Endodermal cell (in vitro differentiated cells): ENCODE measurements around the gene BOC. TPM values are rescaled to one million over a fixed set of nuclear protein-coding genes. Genes with fewer than 3 reads are reported as not detected.

Source experiments
- DNase-seq: peaks from one replicate; pipeline ENCODE4 v3.0.0-alpha.2; 2017
- H3K27ac ChIP-seq: 2 replicates; pipeline ENCODE4 v1.5.1; 2013; ENCODE audit warnings: mild to moderate bottlenecking, low read depth, low read length, moderate library complexity
- H3K27me3 ChIP-seq: 2 replicates; pipeline ENCODE4 v1.6.1; 2013; ENCODE audit warnings: mild to moderate bottlenecking, low read length, moderate library complexity; ENCODE audit not compliant: insufficient read depth, control insufficient read depth, poor library complexity, severe bottlenecking
- H3K36me3 ChIP-seq: 2 replicates; pipeline ENCODE4 v1.7.0; 2013; ENCODE audit warnings: mild to moderate bottlenecking, low read length, moderate library complexity; ENCODE audit not compliant: control insufficient read depth, insufficient read depth
- H3K4me1 ChIP-seq: one replicate; pipeline ENCODE4 v1.7.0; 2013; ENCODE audit warnings: low read length; ENCODE audit not compliant: control insufficient read depth, insufficient read depth
- H3K4me3 ChIP-seq: 2 replicates; pipeline ENCODE4 v1.5.1; 2013; ENCODE audit warnings: mild to moderate bottlenecking, low read length, moderate library complexity
- H3K9ac ChIP-seq: 2 replicates; pipeline ENCODE4 v1.6.1; 2013; ENCODE audit warnings: mild to moderate bottlenecking, low read length, moderate library complexity; ENCODE audit not compliant: poor library complexity, severe bottlenecking; ENCODE audit errors: extremely low read depth
- H3K9me3 ChIP-seq: 2 replicates; pipeline ENCODE4 v1.6.1; 2013; ENCODE audit warnings: mild to moderate bottlenecking, low read length, moderate library complexity; ENCODE audit not compliant: control insufficient read depth
- H3K27ac Mint-ChIP-seq: 2 replicates; pipeline ENCODE4 v1.8.0; 2020; ENCODE audit warnings: mixed read lengths
- H3K27me3 Mint-ChIP-seq: 2 replicates; pipeline ENCODE4 v1.8.0; 2021; ENCODE audit warnings: mild to moderate bottlenecking, mixed read lengths; ENCODE audit not compliant: insufficient read depth
- H3K36me3 Mint-ChIP-seq: 2 replicates; pipeline ENCODE4 v1.8.0; 2020; ENCODE audit warnings: low read depth, mixed read lengths
- H3K4me1 Mint-ChIP-seq: 2 replicates; pipeline ENCODE4 v1.8.0; 2020; ENCODE audit warnings: mixed read lengths
- H3K4me3 Mint-ChIP-seq: 2 replicates; pipeline ENCODE4 v1.8.0; 2020; ENCODE audit warnings: mild to moderate bottlenecking, moderate library complexity, mixed read lengths
- H3K9me3 Mint-ChIP-seq: 2 replicates; pipeline ENCODE4 v1.8.0; 2020; ENCODE audit warnings: mild to moderate bottlenecking, mixed read lengths
- CTCF ChIP-seq: fragments of 200-600 bp; sonication (generic); conservative IDR thresholded peaks from 2 replicates; pipeline ENCODE4 v1.5.0; 2021; ENCODE audit warnings: antibody characterized with exemption, mild to moderate bottlenecking
- WGBS, 2 experiments: methylation state at CpG; one replicate each; pipeline versions ENCODE4 v1.1.5 to v1.1.7; 2013; ENCODE audit warnings: missing lambda C conversion rate in 2 of 2, mixed read lengths in 1 of 2; ENCODE audit not compliant: insufficient coverage in 1 of 2, insufficient read length in 1 of 2; 5-methylcytosine and 5-hydroxymethylcytosine counted together
- total RNA-seq, 2 donors: library from RNA; stranded (reverse); fragmentation: NEBNext Ultra II Directional in 1 of 2; extraction: Animal tissue kit (Norgen Biotek cat#: 25700) in 1 of 2; gene quantifications; 2 replicates in 1 of 2; 3 replicates in 1 of 2; pipeline ENCODE4 v1.2.1, GENCODE V29; 2021

BOC gene
- total RNA-seq, 2 donors from 2014 or later, result 9.8 to 12.3 TPM

DNA sequence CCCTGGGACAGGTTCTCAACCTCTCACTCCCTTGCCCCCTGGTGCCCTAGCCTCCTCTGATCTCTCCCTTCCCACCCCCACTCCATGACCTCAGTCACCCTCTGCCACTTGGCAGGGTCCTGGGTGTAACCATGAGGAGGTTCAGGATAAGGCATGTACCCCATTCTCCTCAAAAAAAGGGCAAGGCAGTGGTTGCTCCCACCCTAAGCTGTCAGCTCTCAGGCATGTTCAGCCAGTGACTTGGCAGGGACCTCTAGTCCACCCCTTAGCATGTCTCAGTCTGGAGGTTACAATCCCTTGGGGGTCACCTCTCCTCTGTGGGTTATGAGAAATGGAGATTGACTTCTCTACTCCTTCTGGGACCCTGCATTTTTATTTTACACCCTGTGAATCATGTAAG is 11.0 kb upstream of the BOC start:
- H3K27me3 ChIP-seq, result peaks cover 35% of the 10 kb centered on the region
- no peak overlapping the region for H3K27ac ChIP-seq
- H3K9me3 ChIP-seq, result peaks cover 15% of the 10 kb centered on the region
- no peaks in the 10 kb centered on the region for H3K4me1 ChIP-seq
- Mint-ChIP-seq H3K27me3 (peaks cover 31% of the 10 kb centered on the region), H3K4me3 (no peak overlapping the region), H3K36me3 (no peaks in the 10 kb centered on the region), H3K4me1 (peaks cover 14% of the 10 kb centered on the region), H3K9me3 (peaks cover 8% of the 10 kb centered on the region), H3K27ac (no peak overlapping the region)
- no peak for DNase-seq
- H3K4me3 ChIP-seq, result no peak overlapping the region
- H3K9ac ChIP-seq, result no peak overlapping the region
- TF ChIP-seq CTCF, result no peak
- no peaks in the 10 kb centered on the region for H3K36me3 ChIP-seq

DNA sequence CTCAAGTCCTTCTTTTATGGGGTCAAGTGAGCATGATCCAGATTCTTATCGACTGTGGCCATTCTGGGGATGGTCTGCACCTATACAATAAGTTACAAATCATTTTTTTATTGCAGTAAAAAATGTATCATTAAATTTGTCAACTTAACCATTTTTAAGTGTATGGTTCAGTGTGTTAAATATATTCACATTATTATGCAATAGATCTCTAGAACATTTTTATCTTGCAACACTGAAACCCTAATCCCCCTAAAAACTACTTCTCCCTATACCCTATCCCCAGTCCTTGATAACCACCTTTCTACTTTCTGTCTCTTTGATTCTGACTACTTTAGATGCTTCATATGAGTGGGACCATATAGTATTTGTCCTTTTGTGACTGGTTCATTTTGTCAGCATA is 10.4 kb upstream of the BOC start:
- H3K4me1 Mint-ChIP-seq, result peaks cover 14% of the 10 kb centered on the region
- Histone ChIP-seq H3K4me3 (no peak overlapping the region), H3K9ac (no peak overlapping the region), H3K36me3 (no peaks in the 10 kb centered on the region), H3K27me3 (peaks cover 35% of the 10 kb centered on the region), H3K4me1 (no peaks in the 10 kb centered on the region), H3K27ac (no peak overlapping the region), H3K9me3 (peaks cover 15% of the 10 kb centered on the region)
- no peak for DNase-seq
- H3K27me3 Mint-ChIP-seq, result peaks cover 31% of the 10 kb centered on the region
- H3K27ac Mint-ChIP-seq, result no peak overlapping the region
- WGBS, 2 experiments, result no CpG with 5 or more reads among the region's 1 CpG
- TF ChIP-seq CTCF, result no peak
- H3K4me3 Mint-ChIP-seq, result no peak overlapping the region
- no peaks in the 10 kb centered on the region for H3K36me3 Mint-ChIP-seq
- peaks cover 8% of the 10 kb centered on the region for H3K9me3 Mint-ChIP-seq

DNA sequence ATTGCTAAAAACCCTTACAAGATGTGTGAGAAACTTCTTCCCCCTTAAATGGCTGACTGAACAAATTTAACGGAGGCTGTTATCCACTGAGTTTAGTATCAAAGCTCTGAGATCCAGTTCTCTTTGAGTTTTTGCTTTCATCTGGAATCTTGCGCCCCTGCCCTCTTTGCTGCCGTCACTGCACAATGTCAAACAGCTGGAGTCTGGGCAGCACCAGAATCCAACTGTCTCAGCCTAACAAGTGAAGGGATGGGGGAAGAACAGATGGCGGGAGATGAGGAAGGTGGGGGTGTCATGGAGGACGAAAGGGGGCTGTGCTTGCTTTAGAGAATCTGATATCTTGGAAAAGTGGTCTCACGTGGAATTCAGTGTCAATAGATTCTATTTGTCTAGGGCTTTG is 7.0 kb upstream of the BOC start:
- H3K4me1 Mint-ChIP-seq, result peaks cover 8% of the 10 kb centered on the region

More for the DNA sequence above, 7.0 kb upstream of the BOC start:
- peaks cover 40% of the 10 kb centered on the region for H3K27me3 ChIP-seq
- WGBS, 2 experiments, result 83 to 90% methylated on average over 1 to 6 of the region's 6 CpGs
- no peak overlapping the region for H3K4me3 Mint-ChIP-seq
- H3K9ac ChIP-seq, result no peak overlapping the region
- no peak for DNase-seq
- no peaks in the 10 kb centered on the region for H3K4me1 ChIP-seq
- peaks cover 52% of the 10 kb centered on the region for H3K27me3 Mint-ChIP-seq
- no peaks in the 10 kb centered on the region for H3K36me3 ChIP-seq
- TF ChIP-seq CTCF, result no peak
- peaks cover 4% of the 10 kb centered on the region for H3K9me3 ChIP-seq
- H3K27ac ChIP-seq, result no peak overlapping the region
- H3K9me3 Mint-ChIP-seq, result no peaks in the 10 kb centered on the region
- no peaks in the 10 kb centered on the region for H3K36me3 Mint-ChIP-seq
- H3K4me3 ChIP-seq, result no peak overlapping the region
- H3K27ac Mint-ChIP-seq, result no peak overlapping the region
